Activated T-helper 9 cell treated with anti-CD3 and anti-CD28 coated beads, Interleukin-2, amount 50 U/mL, for 16 hours (primary cell): ENCODE data around the gene OTOA.
"Not testable (repeated sequence)": the region's sequence is repeated elsewhere in the genome, so short reads cannot be mapped to it uniquely, and the experiment has no call there.

Experiments
- DNase-seq: peaks from one replicate; pipeline ENCODE4 v3.0.0-alpha.2; 2020; ENCODE audit warnings: low read depth

Gene OTOA

GRCh38 chr16:21641916-21642315 is 21.9 kb upstream of the OTOA start:
- no peak for DNase-seq

- no peak for DNase-seq
Measured at GRCh38 chr16:21642861-21643260, 20.9 kb upstream of the OTOA start.

GRCh38 chr16:21643785-21644184 is 20.0 kb upstream of the OTOA start:
- no peak for DNase-seq

- no peak for DNase-seq
Measured at GRCh38 chr16:21644674-21645073, 19.1 kb upstream of the OTOA start.

- no peak for DNase-seq
Measured at GRCh38 chr16:21645261-21645721, 18.5 kb upstream of the OTOA start.

GRCh38 chr16:21646091-21646490 is 17.7 kb upstream of the OTOA start:
- no peak for DNase-seq

GRCh38 chr16:21646721-21647561 is 16.8 kb upstream of the OTOA start:
- peak; percentile 61 for DNase-seq

- no peak for DNase-seq
Measured at GRCh38 chr16:21647562-21648164, 16.1 kb upstream of the OTOA start.

- not testable (repeated sequence) for DNase-seq
Measured at GRCh38 chr16:21649826-21650406, 13.9 kb upstream of the OTOA start.

- no peak for DNase-seq
Measured at GRCh38 chr16:21650521-21650920, 13.2 kb upstream of the OTOA start.

- DNase-seq = no peak
Measured at GRCh38 chr16:21651515-21651914, 12.3 kb upstream of the OTOA start.

- DNase-seq = no peak
Measured at GRCh38 chr16:21652453-21652852, 11.3 kb upstream of the OTOA start, which contains the start of gene IGSF6. Gene IGSF6, minus strand, starts transcription at chr16:21652608. Its CDS starts 10 bp downstream, at chr16:21652598.

GRCh38 chr16:21653571-21653970 is 10.2 kb upstream of the OTOA start:
- DNase-seq = no peak

GRCh38 chr16:21654466-21654865 is 9.3 kb upstream of the OTOA start:
- DNase-seq = no peak

- no peak for DNase-seq
Measured at GRCh38 chr16:21654881-21655280, 8.9 kb upstream of the OTOA start.

GRCh38 chr16:21656795-21657768 is 6.7 kb upstream of the OTOA start:
- DNase-seq = no peak

- DNase-seq = no peak
Measured at GRCh38 chr16:21659124-21659523, 4.6 kb upstream of the OTOA start.

- no peak for DNase-seq
Measured at GRCh38 chr16:21664801-21665492, 1.2 kb downstream of the OTOA start.

GRCh38 chr16:21666772-21667171 is 3.0 kb downstream of the OTOA start:
- DNase-seq = no peak

- DNase-seq = no peak
Measured at GRCh38 chr16:21667575-21667974, 3.8 kb downstream of the OTOA start.

- no peak for DNase-seq
Measured at GRCh38 chr16:21673469-21673868, 9.7 kb downstream of the OTOA start.
